Nephron (organoid): Measurements from ENCODE around the gene SLMAP.
A peak's percentile ranks its signal among the peaks of the same experiment; 100 is the strongest.

Experiments
- H3K27ac Mint-ChIP-seq, 3 experiments: 2 replicates each; pipeline ENCODE4 v1.8.0; 2020; ENCODE audit warnings: mixed read lengths in 3 of 3, mild to moderate bottlenecking in 2 of 3, moderate library complexity in 1 of 3
- H3K27me3 Mint-ChIP-seq: 2 replicates; pipeline ENCODE4 v1.8.0; 2021; ENCODE audit warnings: low read depth, mild to moderate bottlenecking, moderate library complexity, mixed read lengths
- H3K36me3 Mint-ChIP-seq: 2 replicates; pipeline ENCODE4 v1.8.0; 2020; ENCODE audit warnings: low read depth, mixed read lengths
- H3K4me1 Mint-ChIP-seq: 2 replicates; pipeline ENCODE4 v1.8.0; 2020; ENCODE audit warnings: mixed read lengths
- H3K4me3 Mint-ChIP-seq, 3 experiments: 2 replicates each; pipeline ENCODE4 v1.8.0; 2020; ENCODE audit warnings: mild to moderate bottlenecking in 3 of 3, mixed read lengths in 3 of 3, moderate library complexity in 2 of 3
- H3K9me3 Mint-ChIP-seq: 2 replicates; pipeline ENCODE4 v1.8.0; 2020; ENCODE audit warnings: mixed read lengths
- CTCF ChIP-seq, 3 experiments: fragments of 200-600 bp; sonication (generic); IDR thresholded peaks; one replicate each; pipeline ENCODE4 v1.5.0; 2021; ENCODE audit warnings: antibody characterized with exemption in 3 of 3; ENCODE audit not compliant: unreplicated experiment in 3 of 3

Gene SLMAP

GRCh38 chr3:57967590-57967989, 211.5 kb downstream of the SLMAP start:
- H3K27ac Mint-ChIP-seq = peak overlapping the region; percentile 22 to 44 (median 23)
- no peak overlapping the region for H3K4me3 Mint-ChIP-seq
- no peak for TF ChIP-seq CTCF (IDR thresholded peaks at IDR 0.05; ENCODE audit: unreplicated experiment in 3 of 3)
- no peaks in the 10 kb centered on the region for H3K36me3 Mint-ChIP-seq
- no peaks in the 10 kb centered on the region for H3K9me3 Mint-ChIP-seq
- H3K4me1 Mint-ChIP-seq = peaks cover 22% of the 10 kb centered on the region
- peaks cover 7% of the 10 kb centered on the region for H3K27me3 Mint-ChIP-seq

- Mint-ChIP-seq H3K4me1 (peaks cover 27% of the 10 kb centered on the region), H3K9me3 (no peaks in the 10 kb centered on the region), H3K4me3 (no peak overlapping the region), H3K27me3 (peaks cover 7% of the 10 kb centered on the region), H3K36me3 (no peaks in the 10 kb centered on the region), H3K27ac (peak overlapping the region in 2 of 3 experiments; percentile 48 to 72)
- TF ChIP-seq CTCF (IDR thresholded peaks at IDR 0.05; ENCODE audit: unreplicated experiment in 3 of 3) = no peak
Observed at GRCh38 chr3:57968501-57968900, 212.4 kb downstream of the SLMAP start.

GRCh38 chr3:57971975-57972374, 215.9 kb downstream of the SLMAP start:
- no peak for TF ChIP-seq CTCF (IDR thresholded peaks at IDR 0.05; ENCODE audit: unreplicated experiment in 3 of 3)
- no peaks in the 10 kb centered on the region for H3K36me3 Mint-ChIP-seq
- peak overlapping the region in 2 of 3 experiments; percentile 23 to 54 for H3K4me3 Mint-ChIP-seq
- H3K9me3 Mint-ChIP-seq = no peaks in the 10 kb centered on the region
- peak overlapping the region; percentile 83 to 90 (median 88) for H3K27ac Mint-ChIP-seq
- peaks cover 34% of the 10 kb centered on the region for H3K4me1 Mint-ChIP-seq
- peaks cover 10% of the 10 kb centered on the region for H3K27me3 Mint-ChIP-seq

GRCh38 chr3:57972531-57973111, 216.5 kb downstream of the SLMAP start:
- Mint-ChIP-seq H3K4me1 (peaks cover 30% of the 10 kb centered on the region), H3K9me3 (no peaks in the 10 kb centered on the region), H3K36me3 (no peaks in the 10 kb centered on the region), H3K4me3 (peak overlapping the region in 1 of 3 experiments; percentile 36), H3K27ac (peak overlapping the region; percentile 83 to 90 (median 88)), H3K27me3 (peaks cover 10% of the 10 kb centered on the region)
- no peak for TF ChIP-seq CTCF (IDR thresholded peaks at IDR 0.05; ENCODE audit: unreplicated experiment in 3 of 3)

GRCh38 chr3:57973715-57974477, 217.8 kb downstream of the SLMAP start:
- no peaks in the 10 kb centered on the region for H3K9me3 Mint-ChIP-seq
- H3K27ac Mint-ChIP-seq = peak overlapping the region in 1 of 3 experiments; percentile 88
- H3K4me3 Mint-ChIP-seq = no peak overlapping the region
- TF ChIP-seq CTCF (IDR thresholded peaks at IDR 0.05; ENCODE audit: unreplicated experiment in 3 of 3) = no peak
- peaks cover 10% of the 10 kb centered on the region for H3K27me3 Mint-ChIP-seq
- H3K4me1 Mint-ChIP-seq = peaks cover 36% of the 10 kb centered on the region
- H3K36me3 Mint-ChIP-seq = no peaks in the 10 kb centered on the region
